Lung microvascular endothelial cell (primary cell): ENCODE results near the gene INSC. TPM values are rescaled to one million over a fixed set of nuclear protein-coding genes. Genes with fewer than 3 reads are reported as not detected.

Source experiments
- DNase-seq, 2 donors: peaks; one replicate each; pipeline versions ENCODE4 v3.0.0 to v3.0.0-alpha.2; 2010; ENCODE audit warnings: low read depth in 2 of 2
- total RNA-seq: library from RNA; depleted of rRNA; stranded (reverse); fragments of >200 nt; gene quantifications from 2 replicates; pipeline ENCODE4 v1.2.1, GENCODE V29; 2014

INSC gene
- total RNA-seq, 1 donor from 2014 or later, result not detected

- DNase-seq, result no peak
Observed at GRCh38 chr11:15216678-15217077, 102.0 kb downstream of the INSC start.

- no peak for DNase-seq
Observed at GRCh38 chr11:15217416-15217815, 102.7 kb downstream of the INSC start.

DNA sequence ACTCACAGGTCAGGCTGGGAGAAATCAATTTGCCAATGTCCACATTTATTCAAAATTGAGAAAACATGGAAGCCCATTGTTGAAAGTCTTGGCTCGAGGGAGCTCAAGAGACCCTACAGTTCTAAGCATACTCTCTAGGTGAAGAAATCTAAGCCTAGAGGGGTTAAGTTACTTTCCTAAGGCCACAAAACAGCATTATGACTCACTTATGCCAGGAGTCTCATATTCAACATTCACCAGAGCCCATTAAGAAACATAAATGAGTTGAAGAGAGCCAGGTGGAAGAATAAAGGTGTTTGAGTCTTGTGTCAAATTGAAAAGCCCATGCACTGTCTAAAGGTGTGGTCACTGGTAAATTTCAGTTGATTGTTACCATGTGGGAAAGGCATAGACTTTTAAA is 108.1 kb downstream of the INSC start:
- no peak for DNase-seq

DNA sequence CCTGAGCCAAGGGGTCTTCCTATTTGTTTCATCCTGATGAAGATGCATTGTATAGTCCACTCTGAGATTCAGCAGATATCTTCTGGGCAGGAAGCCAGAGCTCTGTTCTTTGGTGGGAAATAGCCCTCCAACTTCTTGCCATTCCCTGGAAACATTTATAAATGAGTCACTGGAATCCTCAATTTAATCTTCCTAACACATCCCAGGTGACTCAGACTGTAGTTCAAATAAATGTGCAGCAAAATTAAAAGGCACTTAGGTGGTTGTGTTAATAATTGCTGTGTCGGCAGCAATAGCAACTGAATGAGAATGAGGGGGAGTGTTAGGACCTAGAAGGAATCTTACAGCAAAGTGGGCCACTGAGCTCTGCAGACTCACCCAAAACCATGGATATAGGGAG is 108.6 kb downstream of the INSC start:
- DNase-seq, result peak in 1 of 2 donors; percentile 86

GRCh38 chr11:15224466-15224865 is 109.7 kb downstream of the INSC start:
- no peak for DNase-seq

DNA sequence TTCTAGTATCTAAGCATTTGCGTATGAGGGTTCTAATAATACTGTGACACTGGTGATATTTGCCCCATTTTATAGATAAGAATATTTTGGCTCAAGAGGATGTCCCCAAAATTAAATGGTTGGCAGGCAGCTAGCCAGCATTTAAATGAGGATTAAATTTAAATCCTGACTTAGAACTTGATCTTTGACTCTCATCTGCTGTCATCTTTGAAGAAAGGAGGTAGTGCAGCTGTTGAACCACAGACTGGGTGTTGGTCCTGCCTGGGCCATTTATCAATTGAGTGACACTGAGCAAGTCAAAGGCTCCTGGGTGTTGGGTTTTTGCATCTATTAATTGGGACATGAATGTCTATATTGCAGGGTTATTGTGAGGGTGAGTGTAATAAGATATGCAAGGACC is 112.3 kb downstream of the INSC start:
- DNase-seq, result no peak

DNA sequence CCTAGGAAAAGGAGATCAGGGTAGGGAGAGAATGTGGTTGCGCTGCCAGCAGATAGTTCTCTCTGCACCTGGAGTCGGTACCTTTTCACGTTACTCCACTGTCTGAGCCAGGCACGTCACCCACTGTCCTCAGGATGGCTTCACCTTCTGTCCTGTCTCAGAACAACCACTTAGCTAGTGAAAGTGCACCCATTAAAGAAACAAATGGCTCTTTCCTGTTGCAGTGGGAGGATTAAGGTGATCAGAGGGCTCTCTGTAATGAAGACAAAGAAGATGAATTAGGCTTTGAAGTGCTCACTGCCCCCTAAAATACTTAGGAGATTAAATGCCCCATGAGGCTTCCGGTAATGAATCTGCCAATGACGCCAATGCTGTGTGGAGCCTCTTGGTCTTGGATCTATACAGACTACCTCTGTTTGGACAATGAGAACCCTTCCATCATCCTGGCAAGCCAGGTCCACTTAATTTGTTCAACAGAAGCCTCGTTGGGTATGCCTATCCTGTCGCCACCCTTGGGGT is 113.7 kb downstream of the INSC start:
- no peak for DNase-seq

DNA sequence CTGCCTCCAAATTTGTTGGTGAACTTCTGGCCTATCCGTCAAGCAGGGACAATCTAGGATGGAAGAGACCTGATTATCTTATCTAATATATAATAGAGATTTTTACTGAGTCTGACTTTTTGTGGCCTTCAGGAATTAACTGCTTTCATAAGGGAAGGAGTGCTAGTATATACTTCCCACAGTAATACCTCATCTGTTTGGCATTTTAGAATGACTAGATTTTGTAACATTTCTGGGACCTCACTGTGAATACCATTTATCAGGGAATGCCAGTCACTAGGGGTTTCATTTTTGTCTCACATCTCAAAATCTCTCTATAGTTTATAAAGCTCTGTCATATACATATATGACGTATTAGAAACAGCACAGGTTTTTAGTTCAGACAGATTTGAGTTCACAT is 114.3 kb downstream of the INSC start:
- no peak for DNase-seq

DNA sequence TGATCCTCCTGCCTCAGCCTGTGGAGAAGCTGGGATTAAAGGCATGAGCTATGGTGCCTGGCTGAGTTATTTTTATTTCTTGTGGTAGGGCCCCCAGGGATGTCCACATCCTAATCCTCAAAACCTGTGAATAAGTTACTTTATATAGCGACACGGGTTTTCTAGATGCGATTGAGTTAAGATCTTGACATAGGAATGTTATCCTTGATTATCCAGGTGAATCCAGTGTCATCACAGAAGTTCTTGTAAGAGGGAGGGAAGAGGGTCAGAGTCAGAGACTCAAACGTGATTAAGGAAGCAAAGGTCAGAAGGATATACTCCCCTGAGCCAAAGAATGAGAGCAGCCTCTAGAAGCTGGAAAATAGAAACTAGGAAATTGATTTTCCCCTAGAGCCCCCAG is 117.8 kb downstream of the INSC start:
- DNase-seq, result no peak

- DNase-seq, result no peak
Observed at GRCh38 chr11:15233371-15234165, 118.8 kb downstream of the INSC start.

DNA sequence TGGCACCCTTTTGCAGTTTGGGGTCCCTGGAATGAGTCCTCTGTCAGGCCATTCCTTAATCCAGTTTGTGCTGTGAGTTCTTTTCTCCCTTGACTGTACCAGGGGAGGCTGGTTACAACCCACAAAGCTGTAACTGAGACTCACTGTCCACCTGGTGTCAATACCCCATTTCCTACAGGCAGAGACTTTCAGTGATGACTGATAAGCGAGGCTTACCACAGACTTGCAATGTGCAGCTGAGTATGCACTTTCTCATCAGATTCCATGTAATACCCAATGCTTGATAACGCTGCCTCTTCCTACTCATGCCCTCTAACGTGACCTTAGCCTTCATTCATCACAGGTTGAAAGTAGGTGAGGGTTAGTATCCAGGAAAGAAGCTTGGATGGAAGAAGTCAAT is 120.1 kb downstream of the INSC start:
- no peak for DNase-seq

- no peak for DNase-seq
Observed at GRCh38 chr11:15236559-15236958, 121.8 kb downstream of the INSC start.

- no peak for DNase-seq
Observed at GRCh38 chr11:15238856-15239255, 124.1 kb downstream of the INSC start.

DNA sequence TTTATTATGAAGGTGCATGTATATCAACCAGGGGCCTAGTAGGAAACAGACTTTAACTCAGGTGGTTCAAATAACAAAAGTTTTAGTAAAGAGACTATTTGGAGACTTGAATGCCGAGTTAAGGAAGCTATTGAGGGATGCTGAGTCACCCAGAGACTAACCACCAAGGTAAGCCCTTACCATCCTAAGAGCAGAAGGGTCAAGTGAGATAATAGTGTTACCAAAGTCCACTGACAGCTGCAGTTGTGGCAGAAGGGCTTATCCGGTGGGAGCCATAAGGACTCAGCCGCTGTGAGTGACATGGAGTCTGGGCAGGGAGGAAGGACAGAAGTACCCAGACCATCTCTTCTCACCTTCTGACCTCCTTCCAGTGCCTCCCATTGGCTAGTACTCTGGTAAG is 134.0 kb downstream of the INSC start:
- DNase-seq, result no peak

- DNase-seq, result peak in 1 of 2 donors; percentile 51
Observed at GRCh38 chr11:15258433-15259165, 143.9 kb downstream of the INSC start.

DNA sequence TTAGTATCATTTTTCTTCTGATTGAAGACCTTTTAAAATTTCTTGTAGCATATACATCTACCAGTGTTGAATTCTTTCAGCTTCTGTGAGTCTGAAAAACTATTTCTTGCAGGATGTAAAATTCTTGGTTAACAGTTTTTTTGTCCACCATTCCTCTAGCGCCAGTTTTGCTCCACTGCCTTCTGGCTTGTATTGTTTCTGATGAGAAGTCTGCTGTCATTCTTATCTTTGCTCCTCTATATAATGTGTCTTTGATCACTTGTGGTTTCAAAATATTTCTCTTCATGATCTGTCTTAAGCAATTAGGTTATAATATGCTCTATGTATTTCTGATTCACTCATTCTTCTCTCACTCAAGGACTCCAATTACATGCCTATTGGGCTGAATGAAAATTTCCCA is 152.3 kb downstream of the INSC start:
- DNase-seq, result no peak

DNA sequence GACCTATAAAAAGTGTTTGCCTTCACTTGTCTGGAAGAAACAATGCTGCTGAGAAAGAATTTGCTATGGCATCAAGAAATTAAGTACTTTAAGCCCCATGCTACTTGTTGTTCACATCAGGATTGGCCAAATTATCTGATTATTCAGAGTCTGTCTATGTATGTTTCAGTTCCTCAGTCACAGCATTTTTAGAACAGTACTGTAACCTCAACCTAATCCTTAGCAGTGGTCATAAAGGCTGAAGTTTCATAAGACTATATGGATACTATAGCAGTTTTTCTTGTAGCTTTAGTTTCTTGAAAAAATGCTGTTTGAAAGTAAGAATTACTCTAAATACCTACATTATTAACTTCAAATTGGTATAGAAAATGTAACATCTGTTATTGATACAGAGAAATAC is 153.9 kb downstream of the INSC start:
- no peak for DNase-seq

DNA sequence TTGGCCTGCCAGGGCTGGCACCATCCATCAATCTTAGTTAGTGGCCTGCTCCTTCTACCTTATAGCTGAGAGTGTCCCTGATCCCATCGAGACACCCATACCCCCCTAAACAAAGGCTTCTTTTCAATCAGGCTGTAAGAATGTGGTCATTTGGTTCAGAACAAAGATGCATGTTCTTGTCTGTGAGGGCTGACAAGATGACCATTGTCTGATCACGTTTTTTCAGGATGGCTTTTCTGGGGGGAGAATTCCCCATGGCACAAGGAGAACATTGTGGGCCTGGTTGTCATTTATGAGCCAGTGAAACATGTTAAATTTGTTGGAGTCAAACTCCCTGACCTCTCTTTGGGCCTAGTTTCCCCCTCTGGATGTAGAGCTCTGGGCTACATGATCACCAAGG is 160.4 kb downstream of the INSC start:
- no peak for DNase-seq

DNA sequence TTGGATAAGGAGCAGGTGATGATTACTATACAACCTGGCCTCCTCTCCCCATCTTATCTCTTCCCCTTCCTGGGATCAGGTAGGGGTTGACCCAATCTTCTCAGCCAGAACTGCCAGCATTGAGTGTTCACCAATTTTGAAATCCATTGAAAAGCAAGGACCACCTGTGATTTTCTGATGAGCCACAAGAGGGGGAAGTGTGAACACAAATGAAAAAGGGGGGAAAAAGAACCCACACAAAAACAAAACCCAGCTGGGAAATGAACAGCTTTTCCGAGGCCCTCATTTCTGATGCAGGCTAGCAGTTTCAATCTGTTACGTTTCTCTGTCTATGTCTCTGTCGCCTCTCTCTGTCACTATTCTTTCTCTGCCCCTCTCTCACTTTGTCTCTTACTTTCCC is 161.9 kb downstream of the INSC start:
- peak in 1 of 2 donors; percentile 12 for DNase-seq

GRCh38 chr11:15278128-15278527 is 163.4 kb downstream of the INSC start:
- DNase-seq, result peak in 1 of 2 donors; percentile 31

DNA sequence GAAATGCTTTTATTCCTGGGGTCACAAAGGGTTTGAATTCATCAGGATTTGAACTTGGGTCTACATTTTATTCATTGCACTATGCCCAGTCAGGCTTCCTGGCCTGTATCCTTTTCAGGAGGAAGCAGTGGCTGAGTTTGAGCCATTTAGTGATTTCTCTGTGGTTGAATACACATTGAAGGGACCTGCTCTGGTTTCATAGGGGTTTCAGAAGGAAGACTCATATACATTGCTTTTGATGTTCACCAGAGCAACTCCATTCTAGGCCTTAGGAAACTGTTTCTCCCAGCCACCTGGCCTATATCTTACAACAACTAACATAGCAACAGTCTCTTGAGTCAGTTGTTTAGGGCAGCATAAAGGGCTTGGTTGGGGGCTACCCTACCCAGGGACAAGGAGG is 165.7 kb downstream of the INSC start:
- no peak for DNase-seq

DNA sequence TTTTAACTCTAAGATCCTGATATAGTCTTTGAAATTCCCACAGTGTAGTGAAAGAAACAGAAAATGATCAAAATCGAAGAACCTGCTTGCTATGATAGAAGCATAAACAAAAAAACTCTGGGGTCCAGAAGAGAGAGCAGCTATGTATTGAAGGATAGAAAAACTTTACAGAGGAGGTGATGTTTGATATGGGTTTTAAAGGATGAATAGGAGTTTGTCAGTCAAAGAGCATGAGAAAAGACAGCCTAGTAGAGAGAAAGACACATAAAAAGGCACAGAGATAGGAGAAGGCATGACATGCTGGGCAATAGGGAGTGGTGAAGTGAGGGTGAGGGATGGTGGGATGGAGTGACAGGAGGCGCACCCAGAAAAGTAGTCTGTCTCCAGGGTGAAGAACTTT is 168.0 kb downstream of the INSC start:
- DNase-seq, result no peak

- no peak for DNase-seq
Observed at GRCh38 chr11:15286465-15286864, 171.7 kb downstream of the INSC start.
